ENCODE results near the gene STARD8.

GRCh38 chrX:68696267-68696990 is 49.0 kb downstream of the STARD8 start:
- TF ChIP-seq CTCF (IDR thresholded peaks at IDR 0.05; ENCODE audit: low read depth, low read length) (no peak), EZH2phosphoT487 (IDR thresholded peaks at IDR 0.05; ENCODE audit: low read depth) (no peak)

All from OCI-LY3 (cell line).